OCI-LY1 (cell line): Measurements from ENCODE around the gene GMDS.

Experiments
- H2AFZ ChIP-seq: fragments of 200-600 bp; sonication (generic), shearing (Covaris generic); 2 replicates; pipeline ENCODE4 v1.6.0; 2014; ENCODE audit warnings: antibody characterized with exemption, mild to moderate bottlenecking, low read length
- H3F3A ChIP-seq: fragments of 200-600 bp; sonication (generic), shearing (Covaris generic); 2 replicates; pipeline ENCODE4 v1.6.0; 2014; ENCODE audit warnings: mild to moderate bottlenecking, antibody characterized with exemption, low read length, moderate library complexity; ENCODE audit not compliant: insufficient read depth
- H3K27ac ChIP-seq: fragments of 200-600 bp; sonication (generic); 2 replicates; pipeline ENCODE4 v1.5.1; 2014; ENCODE audit warnings: low read length, mixed run types, mild to moderate bottlenecking, low read depth; ENCODE audit not compliant: poor library complexity, severe bottlenecking
- H3K27me3 ChIP-seq: fragments of 200-600 bp; sonication (generic); 2 replicates; pipeline ENCODE4 v1.6.0; 2014; ENCODE audit warnings: antibody characterized with exemption, mild to moderate bottlenecking, low read length, moderate library complexity; ENCODE audit not compliant: insufficient read depth
- H3K36me3 ChIP-seq: fragments of 200-600 bp; sonication (generic); 2 replicates; pipeline ENCODE4 v1.6.1; 2014; ENCODE audit warnings: mild to moderate bottlenecking, antibody characterized with exemption, low read length, moderate library complexity, mixed read lengths; ENCODE audit not compliant: insufficient read depth
- H3K4me1 ChIP-seq: fragments of 200-600 bp; sonication (generic); 2 replicates; pipeline ENCODE4 v1.5.1; 2014; ENCODE audit warnings: mild to moderate bottlenecking, low read length, moderate library complexity; ENCODE audit not compliant: insufficient read depth, severe bottlenecking
- H3K4me2 ChIP-seq: fragments of 200-600 bp; sonication (generic), shearing (Covaris generic); 2 replicates; pipeline ENCODE4 v1.6.1; 2014; ENCODE audit warnings: low read length
- H3K4me3 ChIP-seq: fragments of 200-600 bp; sonication (generic); 2 replicates; pipeline ENCODE4 v1.5.1; 2014; ENCODE audit warnings: low read length, low read depth, mild to moderate bottlenecking, mixed read lengths; ENCODE audit not compliant: poor library complexity, severe bottlenecking
- H3K79me2 ChIP-seq: fragments of 200-600 bp; shearing (Covaris generic); 2 replicates; pipeline ENCODE4 v1.6.1; 2016; ENCODE audit warnings: mixed run types, low read length, mixed read lengths; ENCODE audit not compliant: insufficient read depth
- H3K9ac ChIP-seq: fragments of 200-600 bp; sonication (generic), shearing (Covaris generic); 2 replicates; pipeline ENCODE4 v1.6.1; 2014; ENCODE audit warnings: mild to moderate bottlenecking, low read length, mixed read lengths
- H3K9me2 ChIP-seq: fragments of 200-600 bp; sonication (generic), shearing (Covaris generic); 2 replicates; pipeline ENCODE4 v1.6.1; 2014; ENCODE audit warnings: low read depth, mild to moderate bottlenecking, low read length, mixed read lengths
- H3K9me3 ChIP-seq: fragments of 200-600 bp; shearing (Covaris generic); 2 replicates; pipeline ENCODE4 v1.6.1; 2014; ENCODE audit warnings: low read length, mixed read lengths
- H4K20me1 ChIP-seq: fragments of 200-600 bp; sonication (generic), shearing (Covaris generic); 2 replicates; pipeline ENCODE4 v1.6.0; 2016; ENCODE audit warnings: mild to moderate bottlenecking, low read length; ENCODE audit not compliant: insufficient read depth
- EZH2 ChIP-seq: fragments of 200-600 bp; sonication (generic), shearing (Covaris generic); IDR thresholded peaks from 2 replicates; pipeline ENCODE4 v1.8.0; 2017; ENCODE audit warnings: borderline replicate concordance, mixed run types, mild to moderate bottlenecking, antibody characterized with exemption, low read length, moderate library complexity, mixed read lengths
- TF ChIP-seq, protein P1 (sequence below): fragments of 200-600 bp; sonication (generic), shearing (Covaris generic); IDR thresholded peaks from 2 replicates; pipeline ENCODE4 v1.5.1; 2017; ENCODE audit warnings: mild to moderate bottlenecking, antibody characterized with exemption, low read length, moderate library complexity, mixed read lengths

GMDS gene

DNA sequence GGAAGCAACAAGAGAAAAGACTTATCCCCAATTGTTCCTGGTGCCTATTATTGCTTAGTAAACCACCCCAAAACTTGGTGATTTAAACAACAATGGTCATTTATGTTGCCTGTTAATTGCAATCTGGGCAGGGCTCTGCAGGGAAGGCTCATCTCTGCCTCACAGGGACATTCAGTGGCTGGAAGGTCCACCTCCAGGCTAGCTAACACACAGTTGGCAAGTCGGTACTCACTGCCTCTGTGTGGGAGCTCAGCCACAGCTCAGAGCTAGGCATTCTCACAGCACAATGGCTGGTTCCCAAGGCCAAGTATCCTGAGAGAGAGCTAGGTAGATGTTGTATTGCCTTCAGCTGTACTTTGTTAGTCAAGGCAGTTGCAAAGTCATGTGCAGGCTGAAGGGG is 18.5 kb upstream of the GMDS start:
- Histone ChIP-seq H3K9me2 (no peaks in the 10 kb centered on the region), H2AFZ (no peak overlapping the region), H3K4me3 (no peak overlapping the region), H3K36me3 (0 out of 2 replicates have a peak, but pooled peaks cover 5% of the 10 kb centered on the region), H3K79me2 (no peaks in the 10 kb centered on the region), H3K27me3 (no peaks in the 10 kb centered on the region), H3F3A (no peaks in the 10 kb centered on the region), H3K27ac (no peak overlapping the region), H3K4me1 (no peaks in the 10 kb centered on the region), H3K4me2 (no peak overlapping the region), H3K9me3 (no peaks in the 10 kb centered on the region), H4K20me1 (no peaks in the 10 kb centered on the region), H3K9ac (no peak overlapping the region)
- no peak for TF ChIP-seq EZH2
- TF ChIP-seq, protein P1, sequence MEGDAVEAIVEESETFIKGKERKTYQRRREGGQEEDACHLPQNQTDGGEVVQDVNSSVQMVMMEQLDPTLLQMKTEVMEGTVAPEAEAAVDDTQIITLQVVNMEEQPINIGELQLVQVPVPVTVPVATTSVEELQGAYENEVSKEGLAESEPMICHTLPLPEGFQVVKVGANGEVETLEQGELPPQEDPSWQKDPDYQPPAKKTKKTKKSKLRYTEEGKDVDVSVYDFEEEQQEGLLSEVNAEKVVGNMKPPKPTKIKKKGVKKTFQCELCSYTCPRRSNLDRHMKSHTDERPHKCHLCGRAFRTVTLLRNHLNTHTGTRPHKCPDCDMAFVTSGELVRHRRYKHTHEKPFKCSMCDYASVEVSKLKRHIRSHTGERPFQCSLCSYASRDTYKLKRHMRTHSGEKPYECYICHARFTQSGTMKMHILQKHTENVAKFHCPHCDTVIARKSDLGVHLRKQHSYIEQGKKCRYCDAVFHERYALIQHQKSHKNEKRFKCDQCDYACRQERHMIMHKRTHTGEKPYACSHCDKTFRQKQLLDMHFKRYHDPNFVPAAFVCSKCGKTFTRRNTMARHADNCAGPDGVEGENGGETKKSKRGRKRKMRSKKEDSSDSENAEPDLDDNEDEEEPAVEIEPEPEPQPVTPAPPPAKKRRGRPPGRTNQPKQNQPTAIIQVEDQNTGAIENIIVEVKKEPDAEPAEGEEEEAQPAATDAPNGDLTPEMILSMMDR, result no peak

DNA sequence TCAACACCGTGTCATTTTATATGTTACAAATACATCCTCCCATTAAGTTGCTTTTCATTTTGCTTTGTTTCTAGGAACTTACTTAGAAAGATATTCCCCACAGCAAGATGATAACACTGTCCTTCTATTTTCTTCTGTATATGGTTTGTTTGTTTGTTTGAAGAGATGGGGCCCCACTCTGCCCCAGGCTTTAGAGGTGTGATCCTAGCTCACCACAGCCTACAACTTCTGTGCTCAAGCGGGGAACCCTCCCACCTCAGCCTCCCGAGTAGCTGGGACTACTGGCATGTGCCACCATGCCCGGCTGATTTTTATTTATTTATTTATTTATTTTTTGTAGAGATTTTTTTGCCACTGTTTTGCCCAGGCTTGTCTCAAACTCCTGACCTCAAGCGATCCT is 14.2 kb upstream of the GMDS start:
- Histone ChIP-seq H2AFZ (no peak overlapping the region), H3K9me3 (0 out of 2 replicates have a peak, but pooled peaks cover 5% of the 10 kb centered on the region), H4K20me1 (no peaks in the 10 kb centered on the region), H3K36me3 (0 out of 2 replicates have a peak, but pooled peaks cover 2% of the 10 kb centered on the region), H3K79me2 (no peaks in the 10 kb centered on the region), H3K4me2 (no peak overlapping the region), H3K4me1 (no peaks in the 10 kb centered on the region), H3K4me3 (no peak overlapping the region), H3K27me3 (no peaks in the 10 kb centered on the region), H3F3A (no peaks in the 10 kb centered on the region), H3K27ac (no peak overlapping the region), H3K9ac (no peak overlapping the region), H3K9me2 (no peaks in the 10 kb centered on the region)
- TF ChIP-seq, protein P1, result no peak
- no peak for TF ChIP-seq EZH2

DNA sequence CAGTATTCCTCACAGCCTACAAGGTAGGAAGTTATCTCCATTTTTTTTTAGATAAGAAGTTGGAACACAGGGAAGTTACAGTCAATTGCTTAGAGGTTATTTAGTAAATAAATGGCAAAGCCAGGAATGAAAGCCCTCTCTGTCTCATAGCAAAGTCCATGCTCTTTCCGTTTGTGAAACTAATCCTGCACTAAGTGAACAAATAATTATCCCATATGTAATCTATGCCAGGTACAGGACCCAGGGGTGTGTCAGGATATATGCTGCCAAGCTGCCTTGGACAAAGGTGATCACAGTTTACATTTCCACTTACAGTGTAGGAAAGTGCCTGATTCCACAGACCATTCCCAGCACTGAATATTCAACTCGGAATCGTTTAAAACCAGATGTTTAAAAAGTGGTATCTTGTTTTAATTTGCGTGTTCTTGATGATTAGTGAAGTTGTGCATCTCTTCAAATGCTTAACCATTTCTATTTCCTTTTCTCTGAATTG is 13.6 kb upstream of the GMDS start:
- Histone ChIP-seq H3K9ac (no peak overlapping the region), H2AFZ (no peak overlapping the region), H3K4me1 (no peaks in the 10 kb centered on the region), H3K9me3 (peaks cover 8% of the 10 kb centered on the region; the same call in 1 of the 2 replicates), H3K27ac (no peak overlapping the region), H3K27me3 (no peaks in the 10 kb centered on the region), H3K79me2 (no peaks in the 10 kb centered on the region), H3K4me3 (no peak overlapping the region), H3K9me2 (no peaks in the 10 kb centered on the region), H4K20me1 (no peaks in the 10 kb centered on the region), H3K4me2 (no peak overlapping the region), H3K36me3 (no peaks in the 10 kb centered on the region), H3F3A (no peaks in the 10 kb centered on the region)
- TF ChIP-seq EZH2, result no peak
- TF ChIP-seq, protein P1, result no peak
